HG03354 (cell line): ENCODE data around the gene CFAP61.

Experiments used
- ATAC-seq: cut with Tn5 transposase; IDR thresholded peaks from one replicate; pipeline ENCODE4 v1.9.1; 2021; ENCODE audit warnings: mild to moderate bottlenecking; ENCODE audit not compliant: unreplicated experiment, poor library complexity, severe bottlenecking

Gene CFAP61

GRCh38 chr20:20148779-20149178, 96.4 kb downstream of the CFAP61 start:
- no peak for ATAC-seq

- no peak for ATAC-seq
Observed at GRCh38 chr20:20150241-20150640, 97.9 kb downstream of the CFAP61 start.

GRCh38 chr20:20160520-20160919, 108.2 kb downstream of the CFAP61 start:
- ATAC-seq, result no peak

DNA sequence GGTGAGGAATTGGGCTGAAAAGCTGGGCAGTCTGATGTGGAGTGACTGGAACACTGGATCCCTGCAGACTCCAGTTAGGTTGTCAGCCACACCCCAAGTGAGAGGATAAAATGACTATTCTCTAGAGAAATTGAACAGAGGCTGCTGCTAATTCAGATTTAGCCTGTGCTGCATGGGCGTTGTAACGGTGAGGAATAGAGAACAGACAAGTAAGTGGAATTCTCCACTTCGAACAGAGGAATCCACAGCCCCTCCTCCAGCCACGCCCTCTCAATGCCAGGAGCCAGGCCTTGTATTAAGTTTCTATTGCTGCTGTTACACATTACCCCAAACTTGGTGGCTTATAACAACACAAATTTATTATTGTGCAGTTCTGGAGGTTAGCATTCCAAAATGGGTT, 109.3 kb downstream of the CFAP61 start:
- ATAC-seq, result no peak

DNA sequence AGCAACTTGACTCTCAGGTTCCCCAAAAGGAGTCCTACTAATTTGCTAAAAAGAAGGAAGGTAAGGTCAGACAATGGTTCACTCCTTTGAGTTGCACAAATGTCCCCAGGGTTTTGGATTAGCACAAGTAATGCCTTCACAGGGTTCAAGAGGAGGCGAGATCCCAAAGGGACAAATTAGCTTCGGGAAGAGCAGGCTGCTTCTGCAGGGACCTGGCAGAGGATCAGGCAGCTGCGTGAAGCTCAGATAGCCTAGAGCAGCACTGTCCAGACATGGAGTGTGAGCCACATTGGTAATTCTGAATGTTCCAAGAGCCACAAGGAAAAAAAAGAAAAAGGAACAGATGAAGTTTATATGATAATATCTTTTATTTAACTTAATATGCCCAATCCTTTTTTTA, 115.4 kb downstream of the CFAP61 start:
- no peak for ATAC-seq

DNA sequence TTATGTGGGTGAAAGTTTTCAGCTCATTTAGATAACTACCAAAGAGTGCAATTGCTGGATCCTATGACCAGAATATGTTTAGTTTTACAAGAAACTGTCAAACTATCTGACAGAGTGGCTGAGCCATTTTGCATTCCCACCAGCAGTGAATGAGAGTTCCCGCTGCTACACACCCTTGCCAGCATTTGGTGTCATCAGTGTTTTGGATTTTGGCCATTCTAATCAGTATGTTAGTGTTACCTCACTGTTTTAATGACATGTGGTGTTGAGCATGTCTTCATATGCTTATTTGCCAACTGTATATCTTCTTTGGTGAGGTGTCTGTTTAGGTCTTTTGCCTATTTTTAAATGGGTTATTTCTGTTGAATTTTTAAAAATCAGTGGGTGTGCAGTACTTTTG, 120.9 kb downstream of the CFAP61 start:
- no peak for ATAC-seq

DNA sequence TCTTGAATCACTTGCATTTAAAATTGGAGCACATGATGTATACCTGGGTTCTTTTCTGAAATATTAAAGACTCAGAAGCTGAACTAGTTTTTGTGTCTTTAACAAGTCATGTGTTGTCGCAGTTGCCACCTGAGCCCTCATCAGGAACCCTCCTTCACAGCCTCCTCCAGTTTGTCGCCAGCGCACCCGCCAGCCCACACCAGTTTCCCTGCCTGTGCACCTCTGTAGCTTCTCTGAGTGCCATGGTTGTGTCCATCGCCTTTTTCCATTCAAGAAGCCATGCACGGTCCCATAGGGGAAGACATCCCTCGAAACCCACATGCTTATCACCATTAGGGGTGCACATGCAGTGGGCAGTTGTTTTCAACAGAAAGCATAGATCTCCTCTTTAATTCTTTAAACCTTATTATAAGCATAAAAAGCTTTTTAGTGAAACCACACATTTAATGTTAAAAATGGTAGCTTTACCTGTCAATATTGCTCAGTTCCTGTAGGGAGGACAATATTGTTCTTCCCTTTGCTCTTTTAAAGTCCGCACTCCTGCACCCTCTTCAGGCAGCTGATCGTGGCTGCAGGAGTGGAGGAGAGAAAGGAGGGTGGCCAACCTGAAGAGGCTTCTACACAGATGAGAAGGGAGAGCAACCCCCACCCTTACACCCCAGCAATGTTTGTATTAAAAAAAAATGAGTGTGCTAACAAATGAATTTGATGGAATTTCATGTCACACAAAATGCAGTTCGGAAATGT, 121.9 kb downstream of the CFAP61 start:
- no peak for ATAC-seq

DNA sequence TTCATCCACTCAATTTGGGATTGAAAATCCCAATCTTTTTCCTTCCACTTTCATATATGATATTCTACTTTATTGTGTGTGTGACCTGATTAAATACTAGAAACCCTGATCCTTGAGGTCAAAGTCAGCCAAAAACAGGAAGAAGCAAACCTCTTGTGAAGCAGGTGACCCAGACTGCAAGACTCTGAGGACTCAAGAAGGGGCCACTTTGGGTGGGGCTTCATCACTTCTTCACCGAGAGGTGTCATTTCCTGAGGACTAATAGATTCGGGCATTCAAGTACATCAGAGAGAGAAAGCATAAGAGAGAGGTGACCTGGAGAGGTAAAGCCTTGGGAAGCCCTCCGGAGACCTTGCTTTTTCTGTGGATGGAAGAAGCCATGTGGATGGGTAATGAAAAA, 129.0 kb downstream of the CFAP61 start:
- no peak for ATAC-seq

DNA sequence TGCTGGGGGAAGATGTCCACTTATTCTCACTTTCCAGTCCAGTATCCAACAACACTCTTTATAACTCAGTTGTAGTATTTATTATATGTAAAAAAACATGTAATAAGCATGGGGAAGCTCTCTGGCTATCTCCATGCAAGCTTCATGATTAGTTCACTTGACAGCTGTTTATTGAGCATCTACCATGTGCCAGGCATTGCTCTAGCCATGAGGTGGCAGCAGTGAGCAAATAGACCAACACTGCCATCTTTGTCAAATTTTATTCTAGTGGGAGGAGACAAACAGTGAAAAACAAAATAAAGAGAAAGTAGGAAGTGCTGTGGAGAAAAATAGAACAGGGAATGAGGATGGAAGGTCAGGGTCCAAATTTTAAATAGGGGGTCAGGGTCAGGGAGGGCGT, 131.8 kb downstream of the CFAP61 start:
- no peak for ATAC-seq

GRCh38 chr20:20184706-20185105, 132.4 kb downstream of the CFAP61 start:
- no peak for ATAC-seq

DNA sequence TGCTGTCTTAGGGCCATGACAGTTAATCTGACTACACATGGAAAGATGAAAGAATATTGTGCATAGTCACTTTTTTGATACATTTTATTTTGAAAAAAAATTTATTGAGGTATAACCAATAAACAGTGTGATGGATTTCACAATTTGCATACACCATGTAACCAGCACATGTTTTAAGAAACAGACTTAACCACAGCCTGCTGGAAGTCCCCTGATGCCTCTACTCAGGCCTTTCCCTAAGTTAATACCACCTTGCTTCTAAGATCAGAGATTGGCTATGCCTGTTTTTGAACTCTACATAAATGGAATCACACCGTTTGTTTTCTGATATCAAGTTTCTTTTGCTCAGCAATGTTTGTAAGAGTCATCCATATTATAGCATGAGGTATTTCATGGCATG, 136.3 kb downstream of the CFAP61 start:
- peak; percentile 75 for ATAC-seq

GRCh38 chr20:20192366-20192765, 140.0 kb downstream of the CFAP61 start:
- ATAC-seq, result no peak

DNA sequence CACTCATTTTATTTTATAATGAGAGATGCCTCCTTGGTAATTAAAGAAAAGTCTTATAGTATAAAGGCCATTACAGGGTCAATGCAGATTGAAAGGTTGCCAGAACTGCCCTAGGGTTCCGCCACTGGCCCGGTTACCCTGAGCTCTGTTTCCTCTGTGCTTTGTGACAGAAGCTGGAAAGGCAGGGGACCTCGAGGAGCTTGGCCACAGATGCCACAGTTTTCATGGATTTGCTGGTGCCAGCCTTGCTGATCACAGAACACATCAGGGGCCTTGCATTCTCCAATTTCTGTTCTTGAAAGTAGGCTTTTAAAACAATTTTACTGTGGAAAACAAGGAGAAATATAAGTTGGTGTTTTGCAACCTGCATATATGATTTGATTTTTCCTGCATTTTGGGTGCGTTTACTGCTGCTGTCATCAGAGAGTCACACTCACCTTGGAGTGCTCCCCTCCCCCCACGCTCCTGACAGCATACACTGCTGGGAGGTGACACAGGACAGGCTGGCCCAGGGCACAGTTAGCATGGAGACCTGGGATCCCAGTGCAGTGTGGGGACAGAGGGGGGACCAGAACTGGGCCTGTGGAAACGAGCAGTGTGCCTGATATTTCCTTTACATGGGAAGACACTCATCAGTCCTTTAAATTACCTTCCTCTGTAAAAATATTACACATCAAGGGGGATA, 142.8 kb downstream of the CFAP61 start:
- ATAC-seq, result no peak

GRCh38 chr20:20196610-20197009, 144.3 kb downstream of the CFAP61 start:
- no peak for ATAC-seq

DNA sequence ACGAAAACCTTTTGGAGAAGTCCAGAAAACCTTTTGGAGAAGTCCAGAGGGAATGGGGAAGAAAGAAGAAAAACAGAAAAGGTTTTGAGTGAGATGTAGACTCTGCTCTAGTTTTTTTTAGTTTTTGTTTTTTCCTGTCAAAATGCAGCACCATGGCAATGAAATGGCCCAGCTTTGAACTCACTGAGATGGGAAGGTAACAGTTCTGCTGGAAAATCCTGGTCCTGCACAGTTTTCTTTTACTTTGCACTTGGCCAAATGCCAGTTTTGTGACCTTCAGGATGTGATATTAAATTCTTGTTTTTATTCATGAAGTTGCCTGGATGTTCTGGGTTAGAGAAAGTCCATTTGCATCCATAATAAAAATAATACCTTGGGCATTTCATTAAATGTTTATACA, 145.7 kb downstream of the CFAP61 start:
- no peak for ATAC-seq

- no peak for ATAC-seq
Observed at GRCh38 chr20:20199361-20200160, 147.2 kb downstream of the CFAP61 start.

GRCh38 chr20:20201124-20201523, 148.8 kb downstream of the CFAP61 start:
- no peak for ATAC-seq

GRCh38 chr20:20201639-20202038, 149.3 kb downstream of the CFAP61 start:
- ATAC-seq, result no peak

GRCh38 chr20:20202768-20203167, 150.4 kb downstream of the CFAP61 start:
- no peak for ATAC-seq

- ATAC-seq, result no peak
Observed at GRCh38 chr20:20203784-20204183, 151.5 kb downstream of the CFAP61 start.

GRCh38 chr20:20204256-20204655, 151.9 kb downstream of the CFAP61 start:
- ATAC-seq, result no peak
